ENCODE data around the gene CTNS.
A peak's percentile ranks its signal among the peaks of the same experiment; 100 is the strongest.

The CTNS gene

GRCh38 chr17:3603119-3603869 is 33.3 kb upstream of the CTNS start:
- TF ChIP-seq CTCF (IDR thresholded peaks at IDR 0.05; ENCODE audit: control insufficient read depth, insufficient read depth, low read depth, low read length, missing control alignments): no peak
- no peak overlapping the region for H3K4me3 ChIP-seq (ENCODE audit: control insufficient read depth, low read depth, low read length)
- DNase-seq (ENCODE audit: low read depth): peak; percentile 37

- no peak for TF ChIP-seq CTCF (IDR thresholded peaks at IDR 0.05; ENCODE audit: control insufficient read depth, insufficient read depth, low read depth, low read length, missing control alignments)
- no peak for DNase-seq (ENCODE audit: low read depth)
Observed at GRCh38 chr17:3603870-3604259, 32.7 kb upstream of the CTNS start.

GRCh38 chr17:3609689-3610088 is 26.9 kb upstream of the CTNS start:
- H3K4me3 ChIP-seq (ENCODE audit: control insufficient read depth, low read depth, low read length): no peak overlapping the region
- TF ChIP-seq CTCF (IDR thresholded peaks at IDR 0.05; ENCODE audit: control insufficient read depth, insufficient read depth, low read depth, low read length, missing control alignments): no peak
- DNase-seq (ENCODE audit: low read depth): no peak

More at GRCh38 chr17:3603870-3604259, 32.7 kb upstream of the CTNS start:
- H3K4me3 ChIP-seq (ENCODE audit: control insufficient read depth, low read depth, low read length): no peak overlapping the region

GRCh38 chr17:3610523-3610922 is 26.0 kb upstream of the CTNS start:
- no peak for TF ChIP-seq CTCF (IDR thresholded peaks at IDR 0.05; ENCODE audit: control insufficient read depth, insufficient read depth, low read depth, low read length, missing control alignments)
- no peak for DNase-seq (ENCODE audit: low read depth)
- H3K4me3 ChIP-seq (ENCODE audit: control insufficient read depth, low read depth, low read length): no peak overlapping the region

- no peak for TF ChIP-seq CTCF (IDR thresholded peaks at IDR 0.05; ENCODE audit: control insufficient read depth, insufficient read depth, low read depth, low read length, missing control alignments)
- no peak overlapping the region for H3K4me3 ChIP-seq (ENCODE audit: control insufficient read depth, low read depth, low read length)
- no peak for DNase-seq (ENCODE audit: low read depth)
Observed at GRCh38 chr17:3613124-3613523, 23.4 kb upstream of the CTNS start.

- H3K4me3 ChIP-seq (ENCODE audit: control insufficient read depth, low read depth, low read length): no peak overlapping the region
- no peak for TF ChIP-seq CTCF (IDR thresholded peaks at IDR 0.05; ENCODE audit: control insufficient read depth, insufficient read depth, low read depth, low read length, missing control alignments)
Observed at GRCh38 chr17:3615160-3615870, 21.2 kb upstream of the CTNS start.

More at GRCh38 chr17:3615160-3615870, 21.2 kb upstream of the CTNS start:
- DNase-seq (ENCODE audit: low read depth): no peak
